Measurements from ENCODE around the gene PPP1R15A.
"Not testable (repeated sequence)": the region's sequence is repeated elsewhere in the genome, so short reads cannot be mapped to it uniquely, and the experiment has no call there.

The PPP1R15A gene

DNA sequence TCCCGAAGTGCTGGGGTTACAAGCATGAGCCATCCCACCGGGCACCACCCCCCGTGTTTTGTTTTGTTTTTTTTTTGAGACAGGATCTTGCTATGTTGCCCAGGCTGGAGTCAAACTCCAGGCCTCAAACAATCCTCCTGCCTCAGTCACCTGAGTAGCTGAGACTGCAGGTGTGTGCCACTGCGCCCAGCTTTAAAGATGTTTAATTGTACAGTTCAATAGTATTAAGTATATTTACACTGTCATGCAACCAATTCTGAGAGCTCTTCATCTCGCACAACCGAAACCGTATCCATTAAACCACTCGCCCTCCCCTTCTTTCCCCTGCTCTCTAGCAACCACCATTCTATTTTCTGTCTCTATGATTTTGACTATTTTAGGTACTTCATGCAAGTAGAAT lies 43.5 kb downstream of the PPP1R15A start:
- no peak for DNase-seq

DNA sequence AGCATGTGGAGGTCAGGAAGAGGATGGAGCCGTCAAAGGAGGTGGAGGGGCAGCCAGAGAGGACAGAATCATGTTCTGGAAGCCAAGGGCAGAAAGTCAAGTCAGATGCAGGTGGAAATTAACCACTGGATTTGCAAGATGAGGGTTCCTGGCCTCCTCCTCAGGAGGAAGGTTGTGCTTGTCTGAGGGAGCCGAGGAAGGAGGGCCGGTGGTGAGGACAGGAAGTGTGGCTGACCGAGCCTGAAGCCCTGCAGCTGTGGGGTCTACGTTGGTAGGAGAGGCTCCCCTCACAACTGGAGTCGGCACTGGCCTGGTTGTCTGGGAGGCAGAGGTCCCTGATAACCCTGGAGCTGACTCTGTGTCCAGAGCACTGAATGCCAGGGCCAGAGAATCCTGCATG lies 45.9 kb downstream of the PPP1R15A start:
- no peak for DNase-seq

DNA sequence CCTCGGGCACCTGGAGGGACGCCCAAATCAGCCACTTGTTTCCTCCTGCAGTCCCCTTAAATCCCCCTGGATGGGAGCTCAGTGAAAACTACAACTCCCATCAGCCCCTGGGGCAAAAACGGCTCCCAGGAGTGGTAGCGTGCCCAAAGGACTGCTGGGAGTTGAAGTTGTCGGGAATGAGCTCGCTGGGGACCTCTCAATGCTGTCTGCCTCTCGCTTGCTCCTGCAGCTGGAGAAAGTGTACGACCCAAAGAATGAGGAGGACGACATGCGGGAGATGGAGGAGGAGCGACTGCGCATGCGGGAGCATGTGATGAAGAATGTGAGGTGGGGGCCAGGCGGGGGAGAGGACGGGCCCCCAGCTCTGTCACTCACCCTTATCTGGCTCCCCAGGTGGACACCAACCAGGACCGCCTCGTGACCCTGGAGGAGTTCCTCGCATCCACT lies 46.6 kb downstream of the PPP1R15A start:
- no peak for DNase-seq

DNA sequence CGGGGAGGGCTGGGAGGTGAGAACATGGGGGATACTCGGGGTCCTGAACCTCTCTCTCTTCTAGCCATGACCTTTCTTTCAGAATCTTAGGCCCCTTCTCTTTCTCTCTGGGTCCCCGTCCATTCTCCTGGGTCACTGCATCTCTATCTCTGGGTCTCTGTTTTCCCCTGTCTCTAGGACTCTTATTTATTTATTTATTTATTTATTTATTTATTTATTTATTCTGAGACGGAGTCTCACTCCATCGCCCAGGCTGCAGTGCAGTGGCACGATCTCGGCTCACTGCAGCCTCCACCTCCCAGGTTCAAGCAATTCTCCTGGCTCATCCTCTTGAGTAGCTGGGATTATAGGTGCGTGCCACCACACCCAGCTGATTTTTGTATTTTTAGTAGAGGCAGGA lies 47.0 kb downstream of the PPP1R15A start:
- not testable (repeated sequence) for DNase-seq

DNA sequence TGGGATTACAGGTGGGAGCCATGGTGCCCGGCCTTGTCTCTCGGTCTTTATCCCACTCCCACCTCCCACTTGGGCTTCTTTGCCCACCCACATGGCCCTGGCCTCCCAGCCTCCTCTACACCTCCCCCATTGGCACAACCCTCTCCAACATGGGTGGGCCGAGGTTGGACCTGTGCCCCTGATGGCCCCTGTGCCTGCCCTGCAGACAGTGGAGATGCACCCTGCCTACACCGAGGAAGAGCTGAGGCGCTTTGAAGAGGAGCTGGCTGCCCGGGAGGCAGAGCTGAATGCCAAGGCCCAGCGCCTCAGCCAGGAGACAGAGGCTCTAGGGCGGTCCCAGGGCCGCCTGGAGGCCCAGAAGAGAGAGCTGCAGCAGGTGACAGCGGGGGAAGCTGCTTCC lies 48.7 kb downstream of the PPP1R15A start:
- no peak for DNase-seq

DNA sequence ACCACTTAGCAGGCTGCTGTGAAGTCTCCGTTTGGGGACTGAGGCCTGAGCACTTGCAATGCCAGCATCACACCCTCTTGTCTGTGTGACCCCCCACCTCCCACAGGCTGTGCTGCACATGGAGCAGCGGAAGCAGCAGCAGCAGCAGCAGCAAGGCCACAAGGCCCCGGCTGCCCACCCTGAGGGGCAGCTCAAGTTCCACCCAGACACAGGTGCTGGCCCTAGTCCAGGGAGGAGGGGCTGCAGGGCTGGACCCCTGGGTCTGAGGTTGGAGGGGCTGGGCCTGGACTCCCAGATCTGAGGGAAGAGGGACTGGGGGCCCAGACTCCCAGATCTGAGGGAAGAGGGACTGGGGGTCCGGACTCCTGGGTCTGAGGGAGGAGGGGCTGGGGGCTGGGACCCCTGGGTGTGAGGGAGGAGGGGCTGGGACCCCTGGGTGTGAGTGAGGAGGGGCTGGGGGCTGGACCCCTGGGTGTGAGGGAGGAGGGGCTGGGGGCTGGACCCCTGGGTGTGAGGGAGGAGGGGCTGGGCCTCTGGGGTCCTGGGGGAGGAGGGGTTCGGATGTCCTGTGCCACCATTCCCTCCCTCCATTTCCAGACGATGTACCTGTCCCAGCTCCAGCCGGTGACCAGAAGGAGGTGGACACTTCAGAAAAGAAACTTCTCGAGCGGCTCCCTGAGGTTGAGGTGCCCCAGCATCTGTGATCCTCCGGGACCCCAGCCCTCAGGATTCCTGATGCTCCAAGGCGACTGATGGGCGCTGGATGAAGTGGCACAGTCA lies 49.7 kb downstream of the PPP1R15A start:
- DNase-seq: no peak

DNA sequence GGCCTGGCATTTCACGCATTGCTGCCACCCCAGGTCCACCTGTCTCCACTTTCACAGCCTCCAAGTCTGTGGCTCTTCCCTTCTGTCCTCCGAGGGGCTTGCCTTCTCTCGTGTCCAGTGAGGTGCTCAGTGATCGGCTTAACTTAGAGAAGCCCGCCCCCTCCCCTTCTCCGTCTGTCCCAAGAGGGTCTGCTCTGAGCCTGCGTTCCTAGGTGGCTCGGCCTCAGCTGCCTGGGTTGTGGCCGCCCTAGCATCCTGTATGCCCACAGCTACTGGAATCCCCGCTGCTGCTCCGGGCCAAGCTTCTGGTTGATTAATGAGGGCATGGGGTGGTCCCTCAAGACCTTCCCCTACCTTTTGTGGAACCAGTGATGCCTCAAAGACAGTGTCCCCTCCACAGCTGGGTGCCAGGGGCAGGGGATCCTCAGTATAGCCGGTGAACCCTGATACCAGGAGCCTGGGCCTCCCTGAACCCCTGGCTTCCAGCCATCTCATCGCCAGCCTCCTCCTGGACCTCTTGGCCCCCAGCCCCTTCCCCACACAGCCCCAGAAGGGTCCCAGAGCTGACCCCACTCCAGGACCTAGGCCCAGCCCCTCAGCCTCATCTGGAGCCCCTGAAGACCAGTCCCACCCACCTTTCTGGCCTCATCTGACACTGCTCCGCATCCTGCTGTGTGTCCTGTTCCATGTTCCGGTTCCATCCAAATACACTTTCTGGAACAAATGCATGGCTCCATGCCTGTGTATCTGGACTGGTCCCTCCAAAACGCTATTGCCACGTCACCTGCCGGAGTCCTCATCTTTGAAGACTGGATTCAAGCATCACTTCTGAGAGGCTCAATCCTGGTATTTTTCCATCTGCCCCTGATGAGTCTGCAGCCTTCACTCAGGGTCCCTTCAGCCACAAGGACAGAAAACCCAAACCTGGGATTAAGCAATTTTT lies 50.6 kb downstream of the PPP1R15A start:
- DNase-seq: no peak

DNA sequence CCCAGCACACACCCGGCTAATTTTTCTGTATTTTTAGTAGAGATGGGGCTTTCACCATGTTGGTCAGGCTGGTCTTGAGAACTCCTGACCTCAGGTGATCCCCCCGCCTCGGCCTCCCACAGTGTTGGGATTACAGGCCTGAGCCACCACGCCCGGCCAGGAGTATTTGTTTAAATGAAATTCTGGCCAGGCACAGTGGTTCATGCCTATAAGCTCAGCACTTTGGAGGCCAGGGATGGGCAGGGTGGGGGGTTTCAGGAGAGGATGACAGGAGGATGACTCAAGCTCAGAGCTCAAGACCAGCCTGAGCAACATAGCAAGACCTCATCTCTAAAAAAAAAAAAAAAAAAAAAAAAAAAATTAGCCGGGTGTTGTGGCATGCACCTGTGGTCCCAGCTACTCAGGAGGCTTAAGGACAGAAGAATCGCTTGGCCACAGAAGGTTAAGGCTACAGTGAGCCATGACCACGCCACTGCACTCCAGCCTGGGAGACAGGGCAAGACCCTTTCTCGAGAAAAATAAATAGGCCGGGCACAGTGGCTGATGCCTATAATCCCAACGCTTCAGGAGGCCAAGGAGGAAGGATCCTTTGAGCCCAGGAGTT lies 53.1 kb downstream of the PPP1R15A start:
- DNase-seq: no peak

All from NCI-H446 treated with DMSO at 0.1 percent for 48 hours (cell line).